Measurements from ENCODE around the gene UCP3.
A peak's percentile ranks its signal among the peaks of the same experiment; 100 is the strongest.
"Not testable (repeated sequence)": the region's sequence is repeated elsewhere in the genome, so short reads cannot be mapped to it uniquely, and the experiment has no call there.

The UCP3 gene

DNA sequence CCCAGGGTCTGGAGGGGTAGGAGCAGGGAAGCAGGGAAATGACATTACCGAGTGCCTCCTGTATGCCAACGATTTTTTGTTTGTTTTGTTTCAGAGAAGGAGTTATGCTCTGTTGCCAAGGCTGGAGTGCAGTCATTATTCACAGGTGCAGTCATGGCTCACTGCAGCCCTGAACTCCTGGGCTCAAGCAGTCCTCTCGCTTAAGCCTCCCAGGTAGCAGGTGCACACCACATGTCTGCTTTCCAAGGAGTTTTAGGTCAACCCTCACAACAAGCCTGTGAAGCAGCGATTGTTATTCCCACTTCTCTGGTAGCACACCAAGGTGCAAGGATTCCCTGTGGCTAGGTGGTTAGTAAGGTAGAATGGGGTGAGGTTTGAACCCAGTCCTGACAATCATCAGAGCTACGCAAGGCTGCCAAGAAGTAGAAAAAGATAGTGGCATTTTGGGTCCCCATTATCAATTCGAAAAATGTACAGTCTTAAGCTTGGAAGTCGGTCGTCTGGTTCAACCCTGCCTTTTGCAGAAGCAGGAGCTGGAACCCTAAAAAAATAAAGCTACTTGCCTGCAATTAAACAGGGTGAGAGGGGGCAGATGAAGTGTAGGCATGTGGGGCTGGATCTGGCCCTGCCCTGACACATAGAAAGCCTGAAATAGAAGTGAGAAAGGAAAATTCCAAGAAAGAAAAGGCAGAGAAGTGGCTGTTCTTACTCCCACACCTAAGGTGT, 9.1 kb downstream of the UCP3 start:
- DNase-seq: no peak

DNA sequence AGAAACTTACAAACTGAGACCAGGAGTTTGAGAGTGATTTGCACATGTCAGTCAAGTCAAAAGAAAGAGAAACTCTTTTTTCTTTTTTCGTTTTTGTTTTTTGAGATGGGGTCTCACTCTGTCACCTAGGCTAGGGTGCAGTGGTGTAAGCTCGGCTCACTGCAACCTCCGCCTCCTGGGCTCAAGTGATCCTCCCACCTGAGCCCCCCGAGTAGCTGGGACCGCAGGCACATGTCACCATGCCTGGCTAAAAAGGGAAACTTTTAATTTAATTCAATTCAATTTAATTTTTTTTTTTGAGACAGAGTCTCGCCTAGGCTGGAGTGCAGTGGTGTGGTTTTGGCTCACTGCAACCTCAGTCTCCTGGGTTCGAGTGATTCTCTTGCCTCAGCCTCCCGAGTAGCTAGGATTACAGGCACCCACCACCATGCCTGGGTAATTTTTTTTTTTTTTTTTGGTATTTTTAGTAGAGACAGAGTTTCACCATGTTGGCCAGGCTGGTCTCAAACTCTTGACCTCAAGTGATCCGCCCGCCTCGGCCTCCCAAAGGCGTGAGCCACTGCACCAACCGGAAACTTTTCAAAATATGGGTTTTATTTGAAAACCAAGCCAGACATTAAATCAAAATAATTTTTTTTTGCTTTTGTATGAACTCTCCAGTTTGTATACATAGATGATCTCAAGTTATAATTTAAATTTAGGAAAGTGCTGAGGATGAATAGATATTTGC, 9.9 kb downstream of the UCP3 start:
- no peak for DNase-seq

DNA sequence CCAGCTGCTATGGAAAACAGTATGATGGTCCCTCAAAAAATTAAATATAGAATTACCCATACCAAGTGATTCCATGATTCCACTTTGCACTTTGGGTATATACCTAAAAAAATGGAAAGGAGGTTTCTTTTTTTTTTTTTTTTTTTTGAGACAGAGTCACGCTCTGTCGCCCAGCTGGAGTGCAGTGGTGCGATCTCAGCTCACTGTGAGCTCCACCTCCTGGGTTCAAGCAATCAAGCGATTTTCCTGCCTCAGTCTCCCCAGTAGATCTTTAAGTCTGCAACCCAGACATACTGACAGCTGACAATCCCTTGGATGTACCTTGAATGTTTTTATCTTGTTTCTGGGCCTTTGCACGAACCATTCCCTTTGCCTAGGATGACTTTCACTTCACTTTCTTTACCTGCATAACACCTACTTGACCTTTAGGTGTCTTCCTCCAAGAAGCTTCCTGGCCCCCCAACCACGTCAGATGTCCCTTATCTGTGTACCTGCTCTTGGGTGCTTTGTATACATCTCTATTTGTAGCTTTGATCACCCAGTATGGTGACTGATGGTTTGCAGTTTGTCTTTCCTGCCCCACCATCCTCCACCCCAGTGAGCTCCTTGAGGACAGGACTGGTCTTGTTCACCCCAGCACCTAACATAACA, 11.6 kb downstream of the UCP3 start:
- no peak for DNase-seq

DNA sequence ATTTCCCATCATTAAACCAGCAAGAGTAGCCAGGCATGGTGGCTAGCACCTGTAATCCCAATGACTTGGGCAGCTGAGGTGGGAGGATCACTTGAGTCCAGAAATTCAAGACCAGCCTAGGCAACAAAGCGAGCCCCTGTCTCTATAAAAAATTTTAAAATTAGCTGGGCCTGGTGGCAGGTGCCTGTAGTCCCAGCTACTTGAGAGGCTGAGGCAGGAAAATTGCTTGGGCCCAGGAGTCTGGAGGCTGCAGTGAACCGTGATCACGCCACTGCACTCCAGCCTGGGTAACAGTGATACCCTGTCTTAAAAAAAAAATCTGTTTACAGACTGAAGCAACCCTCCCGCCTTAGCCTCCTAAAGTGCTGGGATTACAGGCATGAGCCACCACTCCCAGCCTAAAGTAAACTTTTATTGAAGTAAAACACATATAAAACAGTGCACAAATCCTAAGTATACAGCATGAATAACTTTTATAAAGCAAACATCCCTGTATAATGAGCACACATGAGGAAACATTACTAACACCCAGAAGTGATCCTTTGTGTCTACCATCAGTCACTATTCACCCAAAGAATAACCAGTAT, 12.6 kb downstream of the UCP3 start:
- DNase-seq: no peak

DNA sequence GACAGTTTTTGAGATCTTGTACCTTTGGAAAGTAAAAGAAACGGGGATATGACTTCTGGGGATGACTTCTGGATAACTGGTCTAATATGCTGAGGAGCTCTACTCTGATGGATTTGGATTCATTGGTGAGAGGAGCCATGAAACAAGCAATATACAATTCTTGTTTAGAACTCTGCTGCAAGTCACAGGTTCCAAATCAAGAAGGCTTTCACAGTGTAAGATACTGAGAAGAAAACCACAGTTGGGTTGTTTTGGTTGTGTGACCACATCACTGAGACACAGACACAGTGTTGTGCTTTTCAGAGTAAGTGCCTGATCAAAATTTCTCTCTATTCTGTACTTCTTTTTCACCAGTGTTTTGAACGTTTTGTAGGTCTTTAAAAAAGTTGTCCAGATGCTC, 13.2 kb downstream of the UCP3 start:
- no peak for DNase-seq

DNA sequence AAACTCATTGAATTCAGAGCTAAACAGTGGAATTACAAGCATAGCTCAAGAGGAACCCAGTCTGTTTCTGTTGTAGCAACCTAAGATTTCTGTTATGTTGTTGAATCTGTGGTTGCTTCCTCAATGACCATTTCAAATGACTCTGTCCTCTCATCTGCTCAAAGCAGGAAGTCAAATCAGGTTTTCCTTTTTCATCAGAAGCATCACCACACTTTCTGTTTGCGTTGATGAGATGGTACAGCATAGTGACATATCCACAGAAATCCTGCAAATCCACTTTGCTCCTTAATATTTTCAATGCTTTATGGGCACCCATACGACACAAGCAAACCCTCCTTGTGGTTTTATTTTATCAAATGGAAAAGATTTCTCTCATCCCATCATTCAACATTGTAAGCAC, 13.6 kb downstream of the UCP3 start:
- no peak for DNase-seq

DNA sequence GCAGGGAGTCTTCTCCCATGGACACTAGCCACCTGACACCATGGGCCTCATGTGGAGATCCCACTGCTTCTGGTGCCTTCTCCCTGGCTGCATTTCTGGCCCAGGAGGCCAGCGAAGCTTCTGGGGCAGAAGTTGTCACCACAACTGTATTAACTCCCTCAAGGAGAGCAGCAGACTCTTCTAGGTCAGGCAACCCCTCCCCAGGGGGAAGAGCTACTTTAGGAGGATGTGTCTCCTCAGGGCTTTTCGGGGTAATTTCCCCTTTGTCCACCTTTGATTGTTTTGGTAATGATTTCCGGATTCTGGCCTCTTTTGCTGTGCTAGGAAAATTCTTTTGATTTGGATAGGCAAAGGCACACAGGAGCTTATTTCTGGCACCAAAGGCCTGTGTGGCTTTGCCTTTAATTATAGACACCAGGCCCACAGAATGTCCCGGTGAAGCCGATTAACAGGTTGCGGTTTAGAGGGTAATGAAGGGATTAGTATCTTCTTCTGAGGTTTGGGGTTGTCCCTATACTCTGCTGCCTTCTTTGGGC, 17.3 kb downstream of the UCP3 start:
- no peak for DNase-seq

DNA sequence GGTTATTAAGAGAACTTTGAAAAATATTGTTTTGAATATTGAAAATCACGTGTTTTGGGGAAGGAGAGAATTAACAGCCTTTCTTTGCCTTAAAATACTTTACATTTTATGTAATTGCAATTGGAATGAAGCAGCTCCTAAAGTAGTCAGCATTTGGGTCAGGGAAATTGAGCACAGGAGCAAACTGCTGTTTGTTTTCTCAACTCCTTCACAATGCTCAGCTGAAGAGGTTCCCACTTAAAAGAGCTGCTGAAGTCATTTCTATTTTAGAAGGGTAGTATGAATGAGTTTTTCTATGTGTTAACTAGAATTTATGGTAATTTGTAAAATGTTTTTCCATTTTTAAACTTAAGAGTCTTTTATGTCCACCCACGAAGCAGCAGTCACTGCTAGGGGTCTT, 18.2 kb downstream of the UCP3 start:
- DNase-seq: no peak

DNA sequence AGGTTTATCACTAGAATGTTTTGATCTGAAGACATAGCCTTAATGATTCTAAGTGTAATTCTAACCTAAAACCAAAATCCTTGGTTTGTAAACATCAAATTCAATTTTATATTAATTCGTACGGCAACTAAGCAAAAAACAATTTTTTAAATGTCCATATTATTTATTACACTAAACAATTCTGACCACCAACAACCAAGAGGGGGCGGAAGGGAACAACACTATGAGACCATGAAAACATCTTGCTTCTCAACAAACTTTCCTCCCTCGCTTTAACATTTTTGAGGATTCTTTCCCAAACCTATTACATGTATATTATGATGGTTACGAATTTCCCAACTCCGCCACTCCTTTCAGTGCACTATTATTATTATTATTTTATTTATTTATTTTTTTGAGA, 19.7 kb downstream of the UCP3 start:
- DNase-seq: no peak

DNA sequence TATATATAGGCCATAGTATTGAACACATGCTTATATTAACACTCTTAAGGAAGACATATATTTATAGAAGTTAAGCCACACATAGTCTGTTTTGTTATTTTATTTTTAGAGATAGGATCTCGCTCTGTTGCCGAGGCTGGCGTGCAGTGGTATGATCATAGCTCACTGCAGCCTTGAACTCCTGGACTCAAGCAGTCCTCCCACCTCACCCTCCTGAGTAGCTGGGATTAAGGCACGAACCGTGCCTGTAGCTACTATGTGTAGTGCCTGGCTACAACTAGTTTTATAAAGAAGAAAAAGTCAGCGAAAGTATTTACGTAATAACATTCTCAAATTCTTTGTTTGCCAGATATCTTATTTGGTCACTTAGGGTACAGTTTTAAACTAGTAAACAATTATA, 20.7 kb downstream of the UCP3 start:
- no peak for DNase-seq

DNA sequence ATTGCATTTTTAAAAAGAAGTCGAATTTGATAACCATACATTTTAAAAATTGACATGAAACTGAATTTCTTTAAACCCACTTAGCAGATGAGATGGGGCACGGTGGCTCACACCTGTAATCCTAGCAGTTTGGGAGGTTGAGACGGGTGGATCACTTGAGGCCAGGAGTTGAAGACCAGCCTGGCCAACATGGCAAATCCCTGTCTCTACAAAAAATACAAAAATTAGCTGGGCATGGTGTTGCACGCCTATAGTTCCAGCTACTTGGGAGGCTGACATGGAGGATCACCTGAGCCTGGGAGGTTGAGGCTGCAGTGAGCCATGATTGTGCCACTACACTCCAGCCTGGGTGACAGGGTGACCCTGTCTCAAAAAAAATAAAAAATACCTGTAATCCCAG, 23.2 kb downstream of the UCP3 start:
- not testable (repeated sequence) for DNase-seq

DNA sequence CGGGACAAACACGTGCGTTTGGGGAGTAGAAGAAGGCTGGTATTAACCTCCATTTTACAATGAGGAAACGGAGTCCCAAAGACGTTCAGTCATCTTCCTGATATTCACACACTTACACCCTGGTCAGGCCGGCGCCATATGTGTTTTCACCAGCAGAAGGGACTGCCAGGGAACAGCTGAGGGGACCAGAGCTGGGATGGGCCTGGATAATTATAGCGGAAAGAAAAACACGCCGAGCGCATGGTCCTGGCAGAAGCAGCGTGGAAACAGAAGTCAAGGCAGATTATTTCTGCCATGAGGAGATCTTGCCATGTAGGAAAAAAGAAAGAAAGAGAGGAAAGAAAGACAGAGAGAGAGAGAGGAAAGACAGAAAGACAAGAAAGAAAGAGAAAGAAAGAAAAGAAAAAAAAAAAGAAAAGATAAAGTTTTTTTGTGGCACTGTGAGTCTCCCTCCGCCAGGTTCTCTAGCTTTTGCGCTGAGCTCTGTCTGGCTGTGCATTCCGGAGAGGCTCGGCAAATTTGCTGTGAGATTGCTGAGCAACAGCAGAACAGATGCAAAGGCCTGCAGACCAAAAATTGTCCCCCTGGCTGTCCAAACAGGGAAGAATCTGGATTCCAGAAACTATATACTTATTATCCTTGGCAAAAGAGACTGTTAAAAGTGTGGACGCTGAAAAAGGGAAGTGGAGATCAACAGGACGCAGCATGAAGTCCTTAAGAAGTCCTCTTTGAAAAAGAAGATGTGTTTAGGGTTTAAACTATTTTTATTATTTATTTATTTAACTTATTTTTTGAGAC, 24.9 kb downstream of the UCP3 start:
- DNase-seq: no peak

DNA sequence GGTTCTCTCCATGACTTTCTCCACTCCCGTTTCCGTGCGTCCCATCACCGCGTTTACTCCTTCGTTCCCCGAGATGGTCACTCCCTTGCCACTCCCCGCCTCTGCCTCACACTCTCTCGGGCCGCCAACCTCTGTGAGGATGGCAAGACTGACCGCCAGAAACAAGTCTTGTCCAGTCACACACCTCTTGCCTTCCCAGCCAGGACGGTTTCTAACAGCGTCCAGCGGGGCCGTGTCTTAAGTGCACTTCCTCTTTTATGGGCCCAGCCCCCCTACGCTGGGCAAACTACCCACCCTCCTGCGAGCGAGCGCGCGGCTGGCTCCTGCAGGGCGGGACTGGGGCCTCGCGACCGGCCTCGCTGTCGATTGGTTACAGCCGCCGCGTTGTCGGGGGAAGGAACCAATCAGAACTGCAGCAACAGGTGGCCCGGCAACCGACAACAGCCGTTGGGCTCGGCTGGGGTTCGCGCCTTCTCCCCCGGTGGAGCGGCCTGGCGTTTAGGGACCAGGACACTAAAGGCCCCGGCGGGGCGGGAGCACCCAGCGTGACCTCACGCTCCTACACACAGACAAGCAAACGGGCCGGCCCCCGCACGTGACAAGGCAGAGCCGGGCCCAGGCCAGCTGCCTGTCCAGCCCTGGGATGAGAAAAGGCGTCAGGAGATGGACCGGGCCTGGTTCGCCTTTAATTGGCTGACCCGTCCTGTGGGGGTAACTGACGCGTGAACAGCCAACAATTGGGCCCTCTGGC, 25.7 kb downstream of the UCP3 start:
- peak; percentile 92 to 94 for DNase-seq

DNA sequence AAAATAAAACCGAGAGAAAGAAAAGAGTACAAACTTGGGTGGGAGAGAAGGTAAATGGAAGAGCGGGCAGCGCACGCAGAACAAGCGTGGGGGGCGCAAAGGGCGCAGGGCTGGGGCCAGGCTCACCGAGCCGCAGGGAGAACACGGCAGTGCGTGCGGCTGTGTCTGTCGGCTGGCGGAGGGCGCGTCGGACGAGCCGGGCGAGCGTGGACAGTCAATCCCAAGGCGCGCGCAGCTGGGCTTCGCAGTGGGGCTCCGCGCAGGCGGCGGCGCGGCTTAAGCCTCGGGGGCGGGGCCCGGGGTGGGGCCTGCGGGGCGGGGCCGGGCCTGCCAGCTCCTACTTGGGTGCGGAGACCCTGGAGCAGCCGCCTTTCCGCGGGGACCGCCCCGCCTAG, 26.3 kb downstream of the UCP3 start, which contains the start of gene UCP2:
TSS of gene UCP2 (minus strand) at position 249 of the 395 bp plus-strand sequence. CDS start 4,465 bp downstream, outside the sequence.
- DNase-seq: peak; percentile 86 to 91

DNA sequence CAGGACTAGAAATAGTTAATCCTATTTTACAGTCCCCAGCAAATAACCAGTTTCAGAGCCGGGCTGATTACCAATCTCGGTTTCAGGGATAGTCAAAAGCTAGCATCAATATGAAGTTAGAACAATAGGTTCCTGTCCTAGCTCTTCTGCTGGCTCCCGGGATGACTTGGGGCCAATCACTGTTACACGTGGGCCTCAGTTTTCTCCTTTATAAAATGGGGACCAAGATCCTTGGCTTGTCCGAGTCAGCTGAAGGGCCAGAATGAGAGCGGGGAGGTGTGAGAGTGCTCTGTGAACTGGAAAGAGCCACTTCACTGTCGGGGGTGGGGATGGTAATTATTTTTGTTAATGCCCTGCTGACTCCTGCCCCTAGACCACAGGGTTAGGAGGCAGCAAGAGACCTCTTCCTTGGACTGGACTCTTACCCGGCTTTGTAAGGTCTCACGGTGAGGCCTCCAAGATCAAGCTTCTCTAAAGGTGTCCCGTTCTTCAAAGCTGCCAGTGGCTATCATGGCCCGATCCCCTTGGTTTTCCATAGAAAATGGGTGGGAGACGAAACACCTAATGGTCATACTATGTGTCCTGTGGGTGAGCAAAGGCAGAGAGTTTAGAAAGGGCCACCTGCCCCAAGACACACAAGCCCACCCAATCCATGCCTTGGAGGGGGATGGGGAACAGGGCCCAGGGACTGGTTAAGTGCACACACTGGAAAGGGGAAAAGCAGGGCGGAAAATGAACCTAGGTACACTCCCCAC, 27.7 kb downstream of the UCP3 start:
- no peak for DNase-seq

DNA sequence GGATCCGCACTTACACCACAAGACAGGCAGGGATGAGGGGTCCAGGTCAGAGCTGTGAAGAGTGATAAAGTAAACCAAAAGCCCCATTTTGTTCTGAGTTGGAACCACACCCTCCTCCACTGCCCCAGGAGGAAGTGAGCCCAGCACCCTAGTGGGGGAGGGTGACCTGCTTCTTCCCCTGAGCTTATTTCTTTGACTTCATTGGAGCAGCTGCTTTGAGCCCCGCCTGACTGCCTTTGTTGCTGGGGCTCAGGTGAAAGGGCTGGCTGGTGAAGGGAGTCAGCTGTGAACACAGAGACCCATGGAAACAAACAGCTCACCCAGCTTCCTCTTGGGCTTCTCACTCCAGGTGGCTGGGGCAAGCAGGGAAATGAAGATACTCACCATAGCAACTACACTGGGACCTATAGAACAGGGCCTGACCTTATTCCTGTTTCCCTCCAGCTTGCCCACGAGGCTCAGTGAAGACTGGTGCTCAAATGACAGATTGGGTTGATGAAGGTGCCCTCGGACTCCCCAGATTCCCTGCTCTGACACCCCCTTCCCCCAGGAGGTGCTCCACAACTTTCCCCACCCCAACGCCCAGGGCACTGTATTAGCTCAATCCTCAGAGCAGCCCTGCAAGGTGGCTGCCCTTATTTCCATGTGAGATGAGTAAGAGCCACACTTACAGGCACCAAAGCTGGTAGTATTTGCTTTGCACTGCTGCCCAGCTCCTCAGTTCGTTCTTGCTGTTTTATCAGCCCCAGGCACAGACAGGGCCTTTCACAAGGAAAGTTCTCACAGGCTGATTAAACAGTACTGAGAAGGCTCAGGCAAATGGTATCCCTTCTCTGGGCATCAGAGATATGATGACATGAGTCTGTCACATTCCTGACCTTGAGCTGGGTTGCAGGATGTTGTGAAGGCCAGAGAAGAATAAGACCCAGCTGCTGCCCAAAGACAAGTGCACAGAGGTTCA, 28.6 kb downstream of the UCP3 start:
- peak; percentile 63 to 65 for DNase-seq

DNA sequence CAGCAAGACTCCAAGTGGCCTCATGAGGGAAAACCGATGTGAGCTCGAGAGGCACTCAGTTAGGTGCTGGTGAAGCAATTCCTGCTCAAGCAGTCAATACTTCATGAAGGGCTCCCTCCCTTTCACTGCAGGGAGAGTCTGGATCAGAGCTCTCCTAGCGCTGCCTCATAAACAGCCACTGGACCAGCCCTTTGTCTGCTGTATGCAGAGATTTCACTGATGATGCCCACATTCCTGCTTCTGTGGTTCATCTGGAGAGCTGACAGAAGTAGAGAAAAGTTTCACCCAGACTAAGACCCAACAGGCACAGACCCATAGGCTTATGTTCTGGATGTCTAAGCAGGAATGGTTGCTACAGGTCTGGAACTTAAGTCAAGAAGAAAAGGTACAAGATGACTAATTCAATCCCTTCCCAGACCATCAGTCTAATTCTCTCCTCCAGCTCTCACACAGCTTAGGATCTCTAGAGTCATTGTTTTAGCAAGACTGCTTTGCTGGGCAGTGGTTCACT, 30.3 kb downstream of the UCP3 start:
- no peak for DNase-seq

DNA sequence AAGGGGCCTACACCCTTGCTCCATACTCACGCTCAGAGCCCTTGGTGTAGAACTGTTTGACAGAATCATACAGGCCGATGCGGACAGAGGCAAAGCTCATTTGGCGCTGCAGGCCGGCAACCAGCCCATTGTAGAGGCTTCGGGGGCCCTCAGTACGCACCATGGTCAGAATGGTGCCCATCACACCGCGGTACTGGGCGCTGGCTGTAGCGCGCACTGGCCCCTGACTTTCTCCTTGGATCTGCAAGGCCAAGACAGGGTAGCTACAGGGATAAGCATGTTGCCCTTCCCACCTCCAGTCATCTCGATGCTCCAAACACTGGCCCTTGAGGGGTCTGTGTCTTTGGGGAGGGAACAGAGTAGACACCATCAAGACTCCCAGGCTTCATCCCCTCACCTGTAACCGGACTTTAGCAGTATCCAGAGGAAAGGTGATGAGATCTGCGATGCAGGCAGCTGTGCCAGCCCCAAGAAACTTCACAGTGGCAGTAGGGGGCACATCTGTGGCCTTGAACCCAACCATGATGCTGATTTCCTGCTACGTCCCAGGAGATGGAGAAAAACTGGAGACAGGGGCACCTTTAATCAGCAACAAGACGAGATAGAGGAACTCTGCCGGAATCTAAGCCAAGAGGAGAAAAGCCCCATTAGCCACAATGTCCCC, 30.9 kb downstream of the UCP3 start:
- no peak for DNase-seq

Measured in stimulated activated CD4-positive, alpha-beta T cell treated with anti-CD3 and anti-CD28 coated beads, Interleukin-2, amount 100 ng/mL, for 24 hours (primary cell).